Measurements from ENCODE around the gene DERL2.

The DERL2 gene

GRCh38 chr17:5500589-5501391 is 14.8 kb upstream of the DERL2 start:
- peak; percentile 71 to 91 for DNase-seq

GRCh38 chr17:5500247-5500588 is 14.2 kb upstream of the DERL2 start:
- no peak for DNase-seq

- peak in 1 of 2 experiments; percentile 33 for DNase-seq
Measured at GRCh38 chr17:5499476-5500231, 13.7 kb upstream of the DERL2 start.

GRCh38 chr17:5492970-5493369 is 7.0 kb upstream of the DERL2 start:
- no peak for DNase-seq

- no peak for DNase-seq
Measured at GRCh38 chr17:5488752-5489151, 2.8 kb upstream of the DERL2 start.

GRCh38 chr17:5486206-5487124 is 487 bp upstream of the DERL2 start, which contains the start of gene MIS12:
Gene MIS12, plus strand, starts transcription at chr17:5486566. Its CDS starts 2,297 bp downstream, at chr17:5488863.
- peak; percentile 96 to 97 for DNase-seq

- no peak for DNase-seq
Measured at GRCh38 chr17:5481451-5481850, 4.5 kb downstream of the DERL2 start.

GRCh38 chr17:5480962-5481361 is 5.0 kb downstream of the DERL2 start:
- no peak for DNase-seq

- DNase-seq: no peak
Measured at GRCh38 chr17:5478992-5479391, 7.0 kb downstream of the DERL2 start.

GRCh38 chr17:5473906-5474305 is 12.1 kb downstream of the DERL2 start:
- DNase-seq: no peak

GRCh38 chr17:5472511-5472910 is 13.5 kb downstream of the DERL2 start:
- DNase-seq: no peak

GRCh38 chr17:5468075-5468473 is 17.9 kb downstream of the DERL2 start:
- DNase-seq: peak in 1 of 2 experiments; percentile 24

GRCh38 chr17:5467416-5467815 is 18.6 kb downstream of the DERL2 start:
- DNase-seq: no peak

- no peak for DNase-seq
Measured at GRCh38 chr17:5466295-5466694, 19.7 kb downstream of the DERL2 start.

GRCh38 chr17:5464717-5465507 is 21.1 kb downstream of the DERL2 start:
- no peak for DNase-seq

GRCh38 chr17:5446786-5447185 is 39.2 kb downstream of the DERL2 start:
- no peak for DNase-seq

- DNase-seq: no peak
Measured at GRCh38 chr17:5444209-5444608, 41.8 kb downstream of the DERL2 start.

- DNase-seq: no peak
Measured at GRCh38 chr17:5443728-5444127, 42.2 kb downstream of the DERL2 start.

- DNase-seq: no peak
Measured at GRCh38 chr17:5439446-5439764, 46.6 kb downstream of the DERL2 start.

- DNase-seq: peak; percentile 53 to 91
Measured at GRCh38 chr17:5438716-5439445, 47.1 kb downstream of the DERL2 start, which contains the start of gene C1QBP. Gene C1QBP, minus strand, starts transcription at chr17:5439155. Its CDS starts 82 bp downstream, at chr17:5439073.

GRCh38 chr17:5437721-5438317 is 48.2 kb downstream of the DERL2 start:
- no peak for DNase-seq
